ENCODE results near the gene DDX4. TPM values are rescaled to one million over a fixed set of nuclear protein-coding genes. Genes with fewer than 3 reads are reported as not detected.
"Not testable (repeated sequence)": the region's sequence is repeated elsewhere in the genome, so short reads cannot be mapped to it uniquely, and the experiment has no call there.

DDX4 gene
- total and polyA plus RNA-seq, 7 donors = 0.33 TPM; not detected in 6

DNA sequence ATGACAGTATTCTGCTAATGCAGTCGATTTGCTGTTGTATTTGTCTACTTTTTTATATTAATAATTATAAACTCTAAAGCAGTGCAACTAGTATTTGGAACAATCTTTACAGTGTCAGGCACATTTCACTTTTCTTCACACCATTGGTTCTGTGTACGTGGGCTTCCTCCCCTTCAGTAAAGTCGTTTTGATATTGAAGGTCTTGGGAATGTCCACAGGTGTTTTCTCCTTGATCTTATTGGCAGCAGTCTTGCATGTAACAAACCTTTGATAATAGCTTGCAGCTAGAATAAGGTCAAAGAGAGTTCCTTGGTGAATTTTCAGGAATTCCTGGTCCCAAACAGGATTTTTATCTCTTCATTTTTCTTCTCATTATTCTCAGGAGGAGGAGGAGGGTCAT is 12.2 kb downstream of the DDX4 start:
- no peak for DNase-seq
- H3K9me3 ChIP-seq = no peaks in the 10 kb centered on the region
- H3K4me3 ChIP-seq = no peak overlapping the region
- TF ChIP-seq EP300 (IDR thresholded peaks at IDR 0.05) = no peak
- TF ChIP-seq, protein P1, sequence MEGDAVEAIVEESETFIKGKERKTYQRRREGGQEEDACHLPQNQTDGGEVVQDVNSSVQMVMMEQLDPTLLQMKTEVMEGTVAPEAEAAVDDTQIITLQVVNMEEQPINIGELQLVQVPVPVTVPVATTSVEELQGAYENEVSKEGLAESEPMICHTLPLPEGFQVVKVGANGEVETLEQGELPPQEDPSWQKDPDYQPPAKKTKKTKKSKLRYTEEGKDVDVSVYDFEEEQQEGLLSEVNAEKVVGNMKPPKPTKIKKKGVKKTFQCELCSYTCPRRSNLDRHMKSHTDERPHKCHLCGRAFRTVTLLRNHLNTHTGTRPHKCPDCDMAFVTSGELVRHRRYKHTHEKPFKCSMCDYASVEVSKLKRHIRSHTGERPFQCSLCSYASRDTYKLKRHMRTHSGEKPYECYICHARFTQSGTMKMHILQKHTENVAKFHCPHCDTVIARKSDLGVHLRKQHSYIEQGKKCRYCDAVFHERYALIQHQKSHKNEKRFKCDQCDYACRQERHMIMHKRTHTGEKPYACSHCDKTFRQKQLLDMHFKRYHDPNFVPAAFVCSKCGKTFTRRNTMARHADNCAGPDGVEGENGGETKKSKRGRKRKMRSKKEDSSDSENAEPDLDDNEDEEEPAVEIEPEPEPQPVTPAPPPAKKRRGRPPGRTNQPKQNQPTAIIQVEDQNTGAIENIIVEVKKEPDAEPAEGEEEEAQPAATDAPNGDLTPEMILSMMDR (IDR thresholded peaks at IDR 0.05) = no peak
- no peak for TF ChIP-seq POLR2AphosphoS5 (IDR thresholded peaks at IDR 0.05)
- TF ChIP-seq POLR2A (IDR thresholded peaks at IDR 0.05) = no peak
- H3K27ac ChIP-seq = no peak overlapping the region
- intact Hi-C loops (cut with DNase I) = no loop called here
- no peaks in the 10 kb centered on the region for H3K36me3 ChIP-seq
- no peaks in the 10 kb centered on the region for H3K27me3 ChIP-seq
- H3K4me1 ChIP-seq = no peaks in the 10 kb centered on the region
- 48 to 65% methylated on average over 3 of the region's 3 CpGs for WGBS, 2 donors

DNA sequence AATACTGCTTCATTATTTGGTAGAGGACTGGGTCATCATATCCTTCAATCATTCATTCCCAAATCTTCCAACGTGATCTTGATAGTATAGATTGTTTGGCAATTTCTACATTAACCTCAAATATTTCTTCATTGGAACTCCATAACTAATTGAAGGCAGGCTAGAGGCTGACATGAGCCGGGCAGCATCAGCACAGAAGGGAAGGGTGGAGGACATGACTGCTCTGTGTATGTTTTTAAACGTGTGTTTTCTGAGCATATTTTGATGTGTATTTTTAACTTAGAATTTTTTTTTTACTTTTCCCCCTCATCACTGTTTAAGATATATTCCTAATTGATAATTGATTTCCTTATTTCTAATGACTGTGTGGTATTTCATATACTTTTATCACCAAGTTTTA is 12.6 kb downstream of the DDX4 start:
- TF ChIP-seq POLR2AphosphoS5 (IDR thresholded peaks at IDR 0.05) (no peak), EP300 (IDR thresholded peaks at IDR 0.05) (no peak), POLR2A (IDR thresholded peaks at IDR 0.05) (no peak)
- TF ChIP-seq, protein P1 (IDR thresholded peaks at IDR 0.05) = no peak
- Histone ChIP-seq H3K27me3 (no peaks in the 10 kb centered on the region), H3K4me3 (no peak overlapping the region), H3K36me3 (no peaks in the 10 kb centered on the region), H3K27ac (no peak overlapping the region), H3K9me3 (no peaks in the 10 kb centered on the region), H3K4me1 (no peaks in the 10 kb centered on the region)
- intact Hi-C loops (cut with DNase I) = no loop called here
- no peak for DNase-seq
- WGBS, 2 donors = 73 to 90% methylated on average over 3 of the region's 3 CpGs

DNA sequence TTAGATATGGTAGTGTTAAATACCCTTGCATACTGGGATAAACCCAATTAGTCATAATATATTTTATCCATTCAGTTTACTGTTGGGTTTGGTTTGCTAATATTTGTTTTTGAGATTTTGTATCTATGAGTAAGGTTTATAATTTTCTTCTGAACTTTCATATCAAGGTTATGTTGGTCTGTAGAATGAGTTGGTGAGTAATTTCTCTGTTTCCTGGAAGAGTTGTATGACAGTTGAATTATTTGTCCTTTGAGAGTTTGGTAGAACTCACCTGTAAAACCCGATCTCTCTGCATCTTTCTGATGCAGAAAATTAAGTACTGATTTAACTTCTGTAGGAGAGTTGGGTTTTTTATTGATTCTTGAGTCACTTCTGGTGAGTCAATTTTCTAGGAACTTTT is 20.4 kb downstream of the DDX4 start:
- 78 to 81% methylated on average over 1 of the region's 1 CpG for WGBS, 2 donors
- H3K27me3 ChIP-seq = no peaks in the 10 kb centered on the region
- TF ChIP-seq EP300 (IDR thresholded peaks at IDR 0.05) (no peak), POLR2AphosphoS5 (IDR thresholded peaks at IDR 0.05) (no peak), POLR2A (IDR thresholded peaks at IDR 0.05) (no peak)
- TF ChIP-seq, protein P1 (IDR thresholded peaks at IDR 0.05) = no peak
- no peaks in the 10 kb centered on the region for H3K9me3 ChIP-seq
- no peak overlapping the region for H3K4me3 ChIP-seq
- no peak for DNase-seq
- intact Hi-C loops (cut with DNase I) = no loop called here
- no peaks in the 10 kb centered on the region for H3K36me3 ChIP-seq
- no peak overlapping the region for H3K27ac ChIP-seq
- no peaks in the 10 kb centered on the region for H3K4me1 ChIP-seq

DNA sequence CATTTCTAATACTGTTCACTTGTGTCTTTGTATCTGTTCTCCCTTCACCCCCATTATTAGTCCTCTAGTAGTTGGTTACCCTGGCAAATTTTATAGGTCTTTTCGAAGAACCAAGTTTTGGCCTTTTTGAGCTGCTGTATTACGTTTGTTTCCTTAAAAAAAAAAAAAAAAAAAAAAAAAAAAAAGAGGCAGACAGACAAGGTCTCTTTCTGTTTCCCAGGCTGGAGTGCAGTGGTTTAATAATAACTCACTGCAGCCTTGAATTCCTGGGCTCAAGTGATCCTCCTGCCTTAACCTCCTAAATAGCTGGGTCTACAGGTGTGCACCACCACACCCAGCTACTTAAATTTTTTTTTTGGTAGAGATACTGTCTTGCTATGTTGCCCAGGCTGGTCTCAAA is 20.9 kb downstream of the DDX4 start:
- intact Hi-C loops (cut with DNase I) = no loop called here
- DNase-seq = no peak
- Histone ChIP-seq H3K27ac (no peak overlapping the region), H3K9me3 (no peaks in the 10 kb centered on the region), H3K4me1 (no peaks in the 10 kb centered on the region), H3K36me3 (no peaks in the 10 kb centered on the region), H3K27me3 (no peaks in the 10 kb centered on the region), H3K4me3 (no peak overlapping the region)
- TF ChIP-seq, protein P1 (IDR thresholded peaks at IDR 0.05) = no peak
- TF ChIP-seq POLR2A (IDR thresholded peaks at IDR 0.05) (no peak), EP300 (IDR thresholded peaks at IDR 0.05) (no peak)
- 46 to 87% methylated on average over 2 of the region's 2 CpGs for WGBS, 2 donors

DNA sequence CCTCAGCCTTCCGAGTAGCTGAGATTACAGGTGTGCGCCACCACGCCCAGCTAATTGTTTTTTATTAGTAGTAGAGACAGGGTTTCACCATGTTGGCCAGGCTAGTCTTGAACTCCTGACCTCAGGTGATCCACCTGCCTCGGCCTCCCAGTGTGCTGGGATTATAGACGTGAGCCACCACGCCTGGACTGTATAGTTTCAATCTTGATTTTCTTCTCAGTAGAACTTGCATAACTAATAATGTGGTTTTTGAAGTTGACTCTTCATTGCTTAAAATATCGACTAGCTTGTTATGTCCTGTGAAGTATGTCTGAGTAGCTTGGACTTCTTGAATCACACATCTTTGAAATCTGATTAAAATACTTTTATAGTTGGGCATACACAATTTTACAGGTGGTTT is 23.9 kb downstream of the DDX4 start:
- H3K27ac ChIP-seq; H3K9me3 ChIP-seq; H3K36me3 ChIP-seq; H3K4me3 ChIP-seq; intact Hi-C loops (cut with DNase I); H3K4me1 ChIP-seq; H3K27me3 ChIP-seq; DNase-seq: not testable (repeated sequence)
- 62 to 85% methylated on average over 7 of the region's 7 CpGs for WGBS, 2 donors
